ENCODE measurements around the gene GREM1.

Gene GREM1

GRCh38 chr15:32688151-32688639 is 29.6 kb upstream of the GREM1 start:
- no peaks in the 10 kb centered on the region for H4K20me1 ChIP-seq (ENCODE audit: insufficient read depth, low read length)
- no peaks in the 10 kb centered on the region for H3K79me2 ChIP-seq (ENCODE audit: insufficient read depth, low read length)
- no peak overlapping the region for H3K4me2 ChIP-seq (ENCODE audit: low read length)
- no peak overlapping the region for H3K4me3 ChIP-seq (ENCODE audit: low read depth, low read length, poor library complexity, severe bottlenecking)
- H3K27ac ChIP-seq (ENCODE audit: low read depth, low read length, poor library complexity, severe bottlenecking), result no peak overlapping the region
- H3K27me3 ChIP-seq (ENCODE audit: insufficient read depth, low read length), result no peaks in the 10 kb centered on the region
- no peak overlapping the region for H2AFZ ChIP-seq (ENCODE audit: low read length)
- TF ChIP-seq EZH2 (IDR thresholded peaks at IDR 0.05; ENCODE audit: borderline replicate concordance, low read length) (no peak), CTCF (IDR thresholded peaks at IDR 0.05; ENCODE audit: low read length) (no peak)
- no peaks in the 10 kb centered on the region for H3K4me1 ChIP-seq (ENCODE audit: insufficient read depth, low read length, severe bottlenecking)
- no peaks in the 10 kb centered on the region for H3K9me3 ChIP-seq (ENCODE audit: low read length)
- no peaks in the 10 kb centered on the region for H3K36me3 ChIP-seq (ENCODE audit: insufficient read depth, low read length)
- no peaks in the 10 kb centered on the region for H3K9me2 ChIP-seq (ENCODE audit: low read depth, low read length)
- no peak overlapping the region for H3K9ac ChIP-seq (ENCODE audit: low read length)
- H3F3A ChIP-seq (ENCODE audit: insufficient read depth, low read length), result no peaks in the 10 kb centered on the region

- Histone ChIP-seq H3K36me3 (ENCODE audit: insufficient read depth, low read length) (no peaks in the 10 kb centered on the region), H3K4me3 (ENCODE audit: low read depth, low read length, poor library complexity, severe bottlenecking) (no peak overlapping the region), H3K9me3 (ENCODE audit: low read length) (no peaks in the 10 kb centered on the region), H3K9me2 (ENCODE audit: low read depth, low read length) (no peaks in the 10 kb centered on the region), H3K27me3 (ENCODE audit: insufficient read depth, low read length) (no peaks in the 10 kb centered on the region), H2AFZ (ENCODE audit: low read length) (no peak overlapping the region), H3K4me2 (ENCODE audit: low read length) (no peak overlapping the region), H3K27ac (ENCODE audit: low read depth, low read length, poor library complexity, severe bottlenecking) (no peak overlapping the region), H3K79me2 (ENCODE audit: insufficient read depth, low read length) (no peaks in the 10 kb centered on the region), H3K9ac (ENCODE audit: low read length) (no peak overlapping the region), H4K20me1 (ENCODE audit: insufficient read depth, low read length) (no peaks in the 10 kb centered on the region), H3F3A (ENCODE audit: insufficient read depth, low read length) (no peaks in the 10 kb centered on the region), H3K4me1 (ENCODE audit: insufficient read depth, low read length, severe bottlenecking) (no peaks in the 10 kb centered on the region)
- TF ChIP-seq EZH2 (IDR thresholded peaks at IDR 0.05; ENCODE audit: borderline replicate concordance, low read length) (no peak), CTCF (IDR thresholded peaks at IDR 0.05; ENCODE audit: low read length) (no peak)
Observed at GRCh38 chr15:32690941-32691688, 26.7 kb upstream of the GREM1 start.

GRCh38 chr15:32691689-32692038 is 26.1 kb upstream of the GREM1 start:
- H3K4me1 ChIP-seq (ENCODE audit: insufficient read depth, low read length, severe bottlenecking), result no peaks in the 10 kb centered on the region
- TF ChIP-seq CTCF (IDR thresholded peaks at IDR 0.05; ENCODE audit: low read length) (no peak), EZH2 (IDR thresholded peaks at IDR 0.05; ENCODE audit: borderline replicate concordance, low read length) (no peak)
- no peaks in the 10 kb centered on the region for H3K9me2 ChIP-seq (ENCODE audit: low read depth, low read length)
- no peak overlapping the region for H3K9ac ChIP-seq (ENCODE audit: low read length)
- no peaks in the 10 kb centered on the region for H3K79me2 ChIP-seq (ENCODE audit: insufficient read depth, low read length)
- no peak overlapping the region for H3K4me3 ChIP-seq (ENCODE audit: low read depth, low read length, poor library complexity, severe bottlenecking)
- H3K36me3 ChIP-seq (ENCODE audit: insufficient read depth, low read length), result no peaks in the 10 kb centered on the region
- H3F3A ChIP-seq (ENCODE audit: insufficient read depth, low read length), result no peaks in the 10 kb centered on the region
- H3K27ac ChIP-seq (ENCODE audit: low read depth, low read length, poor library complexity, severe bottlenecking), result no peak overlapping the region
- no peak overlapping the region for H3K4me2 ChIP-seq (ENCODE audit: low read length)
- H2AFZ ChIP-seq (ENCODE audit: low read length), result no peak overlapping the region
- no peaks in the 10 kb centered on the region for H4K20me1 ChIP-seq (ENCODE audit: insufficient read depth, low read length)
- H3K27me3 ChIP-seq (ENCODE audit: insufficient read depth, low read length), result no peaks in the 10 kb centered on the region
- H3K9me3 ChIP-seq (ENCODE audit: low read length), result no peaks in the 10 kb centered on the region
